WTC11 (cell line): ENCODE results near the gene FAM227B.

Experiments used
- FOXJ3 ChIP-seq: sonication (generic); formaldehyde crosslinking; IDR thresholded peaks from 2 replicates; pipeline ENCODE4 v1.9.0; 2021; ENCODE audit warnings: missing genetic modification reagents, mild to moderate bottlenecking, borderline replicate concordance
- SOX15 ChIP-seq: fragments of 250-450 bp; sonication (Bioruptor Pico); IDR thresholded peaks from 2 replicates; pipeline ENCODE4 v1.9.0; 2021; ENCODE audit warnings: mild to moderate bottlenecking

DNA sequence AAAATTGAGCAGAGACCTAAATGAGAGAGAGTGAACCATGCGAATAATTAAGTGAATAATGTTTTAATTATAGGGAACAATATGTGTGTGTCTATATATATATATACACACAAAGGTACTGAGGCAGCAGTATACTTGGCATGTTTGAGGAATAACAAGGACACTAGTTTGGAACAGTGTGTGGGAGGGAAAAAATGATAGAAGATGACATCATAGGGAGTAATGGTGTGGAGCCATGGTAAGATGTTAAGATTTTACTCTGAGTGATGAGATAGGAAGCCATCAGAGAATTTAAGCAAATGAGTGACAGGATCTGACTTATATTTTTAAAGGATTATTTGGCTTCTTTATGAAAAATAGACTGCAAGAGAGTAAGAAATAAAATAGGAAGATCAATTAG is 29.4 kb upstream of the FAM227B start:
- no peak for TF ChIP-seq FOXJ3 (CRISPR knock-in tag)
- TF ChIP-seq SOX15 (CRISPR knock-in tag) = no peak
